SK-N-SH treated with all-trans-retinoic acid at 6 μM for 48 hours (cell line): ENCODE measurements around the gene SEMA5B.

Experiments used
- ARNTL ChIP-seq: fragments of 450-650 bp; formaldehyde crosslinking; IDR thresholded peaks from 2 replicates; pipeline ENCODE4 v1.5.0; 2020; ENCODE audit warnings: low read depth, mild to moderate bottlenecking, moderate library complexity, borderline replicate concordance
- CSRNP3 ChIP-seq: fragments of 250-450 bp; sonication (Bioruptor Pico); IDR thresholded peaks from 2 replicates; pipeline ENCODE4 v1.5.1; 2021; ENCODE audit warnings: mild to moderate bottlenecking, moderate library complexity
- ESRRG ChIP-seq: fragments of 250-450 bp; sonication (Bioruptor Pico); IDR thresholded peaks from 2 replicates; pipeline ENCODE4 v1.6.1; 2021; ENCODE audit warnings: mild to moderate bottlenecking
- PPARA ChIP-seq: fragments of 250-450 bp; sonication (Bioruptor Pico); IDR thresholded peaks from 2 replicates; pipeline ENCODE4 v1.5.0; 2020; ENCODE audit warnings: mild to moderate bottlenecking, borderline replicate concordance
- RARB ChIP-seq: fragments of 250-450 bp; sonication (Bioruptor Pico); IDR thresholded peaks from 2 replicates; pipeline ENCODE4 v1.8.0; 2021; ENCODE audit warnings: mild to moderate bottlenecking, moderate library complexity
- ZFP3 ChIP-seq: fragments of 250-450 bp; sonication (Bioruptor Pico); IDR thresholded peaks from 2 replicates; pipeline ENCODE4 v1.5.0; 2020; ENCODE audit warnings: mild to moderate bottlenecking, moderate library complexity
- ZFP30 ChIP-seq: fragments of 450-650 bp; formaldehyde crosslinking; IDR thresholded peaks from 2 replicates; pipeline ENCODE4 v1.5.0; 2022; ENCODE audit warnings: mild to moderate bottlenecking, moderate library complexity
- ZNF8 ChIP-seq: fragments of 450-650 bp; formaldehyde crosslinking; IDR thresholded peaks from 2 replicates; pipeline ENCODE4 v1.5.0; 2020; ENCODE audit warnings: mild to moderate bottlenecking, moderate library complexity
- TF ChIP-seq, protein P1 (sequence below): fragments of 250-450 bp; sonication (Bioruptor Pico); IDR thresholded peaks from 2 replicates; pipeline ENCODE4 v1.8.0; 2020; ENCODE audit warnings: mild to moderate bottlenecking, moderate library complexity, borderline replicate concordance
- TF ChIP-seq, protein P2 (sequence below): fragments of 250-450 bp; sonication (Bioruptor Pico); IDR thresholded peaks from 2 replicates; pipeline ENCODE4 v1.5.1; 2020; ENCODE audit warnings: low read depth, mild to moderate bottlenecking, moderate library complexity

GRCh38 chr3:122993124-122993978 is 34.2 kb downstream of the SEMA5B start:
- TF ChIP-seq ESRRG (CRISPR knock-in tag) = no peak
- TF ChIP-seq ZNF8 (CRISPR knock-in tag) = no peak
- no peak for TF ChIP-seq ZFP3 (CRISPR knock-in tag)
- TF ChIP-seq ARNTL (CRISPR knock-in tag) = no peak
- no peak for TF ChIP-seq CSRNP3 (CRISPR knock-in tag)
- TF ChIP-seq ZFP30 (CRISPR knock-in tag) = no peak
- TF ChIP-seq, protein P1, sequence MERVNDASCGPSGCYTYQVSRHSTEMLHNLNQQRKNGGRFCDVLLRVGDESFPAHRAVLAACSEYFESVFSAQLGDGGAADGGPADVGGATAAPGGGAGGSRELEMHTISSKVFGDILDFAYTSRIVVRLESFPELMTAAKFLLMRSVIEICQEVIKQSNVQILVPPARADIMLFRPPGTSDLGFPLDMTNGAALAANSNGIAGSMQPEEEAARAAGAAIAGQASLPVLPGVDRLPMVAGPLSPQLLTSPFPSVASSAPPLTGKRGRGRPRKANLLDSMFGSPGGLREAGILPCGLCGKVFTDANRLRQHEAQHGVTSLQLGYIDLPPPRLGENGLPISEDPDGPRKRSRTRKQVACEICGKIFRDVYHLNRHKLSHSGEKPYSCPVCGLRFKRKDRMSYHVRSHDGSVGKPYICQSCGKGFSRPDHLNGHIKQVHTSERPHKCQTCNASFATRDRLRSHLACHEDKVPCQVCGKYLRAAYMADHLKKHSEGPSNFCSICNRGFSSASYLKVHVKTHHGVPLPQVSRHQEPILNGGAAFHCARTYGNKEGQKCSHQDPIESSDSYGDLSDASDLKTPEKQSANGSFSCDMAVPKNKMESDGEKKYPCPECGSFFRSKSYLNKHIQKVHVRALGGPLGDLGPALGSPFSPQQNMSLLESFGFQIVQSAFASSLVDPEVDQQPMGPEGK (CRISPR knock-in tag) = no peak
- TF ChIP-seq PPARA (CRISPR knock-in tag) = no peak
- TF ChIP-seq, protein P2, sequence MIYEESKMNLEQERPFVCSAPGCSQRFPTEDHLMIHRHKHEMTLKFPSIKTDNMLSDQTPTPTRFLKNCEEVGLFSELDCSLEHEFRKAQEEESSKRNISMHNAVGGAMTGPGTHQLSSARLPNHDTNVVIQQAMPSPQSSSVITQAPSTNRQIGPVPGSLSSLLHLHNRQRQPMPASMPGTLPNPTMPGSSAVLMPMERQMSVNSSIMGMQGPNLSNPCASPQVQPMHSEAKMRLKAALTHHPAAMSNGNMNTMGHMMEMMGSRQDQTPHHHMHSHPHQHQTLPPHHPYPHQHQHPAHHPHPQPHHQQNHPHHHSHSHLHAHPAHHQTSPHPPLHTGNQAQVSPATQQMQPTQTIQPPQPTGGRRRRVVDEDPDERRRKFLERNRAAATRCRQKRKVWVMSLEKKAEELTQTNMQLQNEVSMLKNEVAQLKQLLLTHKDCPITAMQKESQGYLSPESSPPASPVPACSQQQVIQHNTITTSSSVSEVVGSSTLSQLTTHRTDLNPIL (CRISPR knock-in tag) = no peak
- no peak for TF ChIP-seq RARB (CRISPR knock-in tag)
